DMS79 treated with DMSO at 0.1 percent for 48 hours (cell line): ENCODE results near the gene PTPRM.

Source experiments
- DNase-seq: peaks from one replicate; lab custom pipeline; 2025; lab: John Stamatoyannopoulos, UW

The PTPRM gene

GRCh38 chr18:7757175-7757574 is 190.1 kb downstream of the PTPRM start:
- no peak for DNase-seq

DNA sequence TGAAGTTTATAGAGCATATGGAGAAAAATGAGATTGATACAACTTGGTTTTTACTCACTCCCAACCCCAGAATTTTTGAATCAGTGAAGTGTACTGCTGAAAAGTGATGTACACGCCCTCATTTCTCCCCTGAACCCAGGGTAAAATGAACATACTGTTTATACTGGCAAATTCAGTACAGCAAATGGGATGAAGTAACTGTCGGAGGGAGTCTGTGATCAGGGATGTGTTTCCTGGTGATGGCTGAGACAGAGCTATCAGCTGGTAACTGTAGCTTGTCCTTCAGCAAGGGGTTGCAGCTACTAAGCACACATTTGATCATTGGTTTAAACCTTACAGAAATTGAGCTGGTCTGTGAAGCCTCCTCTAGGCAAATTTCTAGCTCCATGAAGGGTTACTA is 191.6 kb downstream of the PTPRM start:
- DNase-seq, result no peak

DNA sequence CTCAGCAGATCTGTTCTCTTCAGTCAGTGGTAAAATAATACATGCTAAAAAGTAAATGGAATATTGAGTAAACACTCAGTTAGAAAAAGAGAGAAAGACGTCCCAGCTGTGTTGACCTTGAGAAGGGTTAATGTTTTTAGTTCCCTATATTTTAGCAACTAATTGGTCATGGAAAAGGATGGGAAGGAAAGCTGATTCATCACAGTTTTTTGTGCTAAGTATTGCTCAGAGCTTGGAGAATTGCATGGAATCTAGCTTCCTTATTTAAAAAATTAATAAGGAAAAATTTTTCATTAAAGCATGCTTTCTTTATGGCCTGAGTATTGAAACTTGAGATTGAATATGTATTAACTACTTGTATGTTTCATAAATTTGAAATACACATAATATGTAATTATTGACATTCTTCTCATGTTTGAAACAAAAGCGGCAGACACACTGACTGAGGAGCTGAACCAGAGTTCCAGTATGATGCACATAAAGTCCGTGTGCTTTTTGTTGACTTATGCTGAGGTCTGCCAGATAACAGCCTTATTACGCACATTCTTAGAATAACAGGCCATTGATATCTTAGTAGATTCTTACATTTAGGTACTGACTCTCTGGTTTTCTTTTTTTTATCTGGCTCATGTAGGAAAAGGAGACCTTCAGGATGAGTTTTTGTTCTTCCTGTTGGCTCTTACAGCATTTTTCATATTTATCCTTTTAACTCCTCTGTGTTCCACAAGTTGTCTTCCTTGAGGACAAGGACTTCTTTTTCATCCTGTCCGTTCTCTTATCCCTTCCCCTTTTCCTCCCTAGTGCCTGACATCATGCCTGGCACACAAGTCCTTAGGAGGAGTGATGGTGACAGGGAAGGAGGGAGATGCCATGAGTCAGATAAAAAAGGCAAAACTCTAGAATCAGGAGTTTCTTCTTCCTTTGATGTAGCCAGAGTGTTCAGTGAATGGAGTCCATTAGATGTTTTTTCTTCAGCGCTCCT is 194.1 kb downstream of the PTPRM start:
- no peak for DNase-seq

DNA sequence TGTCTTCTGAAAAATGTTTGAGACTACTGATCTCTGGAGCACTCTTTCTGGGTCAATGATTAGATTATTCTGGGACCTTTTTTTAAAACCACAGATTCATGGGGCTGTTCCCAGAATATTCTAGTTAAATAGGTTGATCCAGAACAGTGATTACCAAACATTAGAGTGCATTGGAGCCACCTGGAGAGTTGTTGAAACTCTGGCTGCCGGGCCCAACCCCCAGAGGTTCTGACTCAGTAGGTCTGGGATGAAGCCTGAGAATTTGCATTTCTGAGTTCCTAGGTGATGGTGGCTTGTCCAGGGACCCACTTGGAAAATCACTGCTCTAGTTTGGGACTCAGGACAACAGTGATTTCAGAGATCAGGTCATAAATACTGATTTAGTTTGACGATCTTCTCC is 197.3 kb downstream of the PTPRM start:
- DNase-seq, result no peak

- no peak for DNase-seq
Observed at GRCh38 chr18:7766346-7766745, 199.2 kb downstream of the PTPRM start.

DNA sequence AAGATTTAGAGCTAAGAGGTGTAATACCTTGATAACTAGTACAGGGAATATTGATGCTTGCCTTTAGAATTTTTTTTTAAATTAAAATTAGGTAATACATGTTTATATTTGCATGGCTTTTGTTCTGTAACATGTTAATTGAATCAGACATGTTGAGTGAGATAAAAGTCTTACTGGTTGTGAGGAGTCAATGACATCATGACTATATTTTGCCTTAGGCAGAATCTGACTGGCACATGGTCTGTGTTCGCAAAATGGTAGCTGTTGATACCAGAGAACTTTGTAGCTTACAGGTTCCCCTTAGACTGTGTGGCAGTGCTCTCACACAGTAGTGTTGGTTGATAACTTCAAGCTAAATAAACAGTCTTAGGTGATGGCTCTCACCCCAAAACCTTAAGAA is 199.7 kb downstream of the PTPRM start:
- no peak for DNase-seq

DNA sequence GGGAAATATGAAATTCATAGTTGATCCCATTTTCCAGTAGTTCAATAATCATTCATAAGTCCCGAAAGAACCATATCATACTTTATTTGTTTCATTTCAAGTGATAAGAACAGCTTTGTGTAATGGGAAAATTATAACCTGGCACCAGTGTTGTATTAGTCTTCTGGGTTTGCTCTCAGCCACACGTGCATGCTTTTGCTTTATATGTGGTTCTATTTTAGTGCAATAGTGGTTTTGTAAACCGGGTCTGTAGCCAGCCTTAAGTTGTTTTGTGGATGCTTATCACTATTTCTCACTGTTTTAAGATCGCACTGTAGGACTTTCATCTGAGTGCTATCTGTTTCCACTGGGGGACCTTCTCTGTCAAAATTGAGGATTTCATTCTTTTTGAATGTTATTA is 203.8 kb downstream of the PTPRM start:
- DNase-seq, result no peak

GRCh38 chr18:7772510-7772888 is 205.4 kb downstream of the PTPRM start:
- no peak for DNase-seq

DNA sequence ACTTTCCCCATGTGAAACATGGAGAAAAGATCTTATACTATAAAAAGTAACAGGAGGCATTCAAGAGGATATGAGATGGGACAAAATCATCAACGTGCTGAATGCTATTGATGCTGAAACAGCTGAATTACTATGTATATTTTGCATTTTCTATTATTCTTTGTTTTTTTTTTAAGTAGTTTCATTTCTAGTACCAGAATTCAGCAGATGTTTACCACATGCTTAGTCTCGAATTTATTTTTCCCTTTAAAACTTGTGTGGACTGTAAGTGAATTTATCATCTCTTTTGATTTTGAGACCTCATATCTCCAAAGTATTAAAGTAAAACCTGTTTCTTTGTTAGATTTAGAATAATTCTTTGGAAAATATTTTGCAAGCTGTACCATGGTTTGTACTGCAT is 205.8 kb downstream of the PTPRM start:
- no peak for DNase-seq

GRCh38 chr18:7775128-7775527 is 208.0 kb downstream of the PTPRM start:
- no peak for DNase-seq

- no peak for DNase-seq
Observed at GRCh38 chr18:7775843-7776242, 208.7 kb downstream of the PTPRM start.

GRCh38 chr18:7778181-7778580 is 211.1 kb downstream of the PTPRM start:
- DNase-seq, result no peak

- no peak for DNase-seq
Observed at GRCh38 chr18:7779211-7779610, 212.1 kb downstream of the PTPRM start.

DNA sequence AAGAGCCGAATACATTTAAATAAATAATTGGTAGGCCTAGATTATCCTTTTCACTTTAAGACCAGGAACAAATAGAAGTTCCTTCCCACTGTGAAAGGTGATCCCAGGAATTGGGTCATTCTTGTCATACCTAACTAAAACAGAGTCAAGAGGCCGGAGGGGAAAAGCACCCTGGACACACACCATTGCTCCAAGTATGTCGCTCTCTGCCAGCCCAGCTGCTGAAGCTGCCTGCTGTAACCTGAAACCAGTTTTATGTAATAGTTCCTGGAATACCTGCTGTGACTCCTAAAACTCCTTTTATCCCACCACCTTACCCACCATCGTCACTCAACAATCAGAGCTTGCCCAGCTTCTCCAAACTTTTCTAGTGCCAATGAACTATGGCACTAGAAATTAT is 217.1 kb downstream of the PTPRM start:
- DNase-seq, result no peak

DNA sequence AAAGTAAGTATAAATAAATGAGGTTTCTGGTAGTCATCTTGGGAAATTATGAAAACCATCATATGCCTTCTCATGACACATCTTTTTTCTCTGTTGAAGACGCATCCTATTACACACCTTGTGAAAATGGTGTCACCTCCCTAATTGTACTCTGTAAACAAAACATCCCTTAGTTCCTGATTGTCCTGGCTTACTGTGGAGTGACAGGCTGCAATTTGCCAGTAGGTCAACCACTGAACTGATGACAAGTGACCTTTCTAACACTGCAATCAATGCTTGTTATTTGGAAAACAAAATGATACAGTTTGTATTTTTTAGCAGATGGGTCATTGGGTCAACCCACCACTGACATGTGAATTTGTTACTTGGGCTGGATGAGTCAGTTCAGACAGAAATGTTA is 219.5 kb downstream of the PTPRM start:
- DNase-seq, result no peak

DNA sequence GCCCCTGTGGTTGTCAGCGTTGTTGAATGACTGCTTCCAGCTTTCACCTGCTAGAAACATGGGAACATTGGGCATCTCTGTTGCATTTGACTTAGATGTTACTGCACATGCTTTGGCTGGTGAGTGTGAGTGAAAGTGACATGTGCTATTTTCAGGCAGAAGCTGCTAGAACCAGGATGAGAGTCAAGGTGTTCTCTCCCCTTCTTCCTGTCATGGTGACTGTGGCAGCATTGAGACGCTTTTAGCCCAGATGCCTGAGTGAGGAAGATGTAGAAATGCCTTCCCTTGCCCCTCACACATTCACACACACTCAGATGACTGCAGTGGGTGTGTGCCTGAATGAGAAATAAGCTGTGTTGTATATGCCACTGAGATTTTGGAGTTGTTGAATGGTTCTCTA is 220.2 kb downstream of the PTPRM start:
- DNase-seq, result no peak

DNA sequence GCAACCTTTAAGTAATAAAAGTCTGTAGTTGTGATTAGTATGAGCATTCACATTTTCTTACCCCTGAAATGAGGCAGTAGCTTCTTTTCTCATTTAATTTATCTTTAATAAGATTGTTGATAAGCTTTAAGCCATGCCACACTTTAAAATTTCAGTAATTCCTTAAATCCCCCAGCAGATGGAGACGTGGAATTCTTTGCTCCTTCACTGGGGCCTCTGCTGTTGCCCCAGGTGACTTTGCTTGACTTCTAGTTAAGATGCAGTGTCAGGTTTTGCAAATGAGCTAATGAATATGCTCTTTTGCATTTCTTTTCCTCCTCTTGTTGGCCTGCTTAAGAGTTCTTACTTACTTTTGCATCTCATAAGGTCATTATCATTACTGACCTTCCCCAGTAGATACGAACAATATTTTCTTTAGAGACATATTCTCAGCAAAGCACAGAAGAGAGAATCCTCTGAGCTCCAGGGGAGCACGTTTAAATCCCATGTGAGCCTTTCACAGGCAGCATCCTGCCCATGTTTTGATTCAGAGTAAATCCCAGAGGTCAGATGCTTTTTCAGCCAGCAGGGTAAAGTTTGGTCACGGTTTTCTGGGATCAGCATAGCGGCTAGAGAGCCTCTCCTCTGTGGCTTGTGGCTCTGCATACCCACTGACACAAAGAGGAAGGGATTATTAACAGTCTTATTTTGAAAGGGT is 222.9 kb downstream of the PTPRM start:
- DNase-seq, result no peak

DNA sequence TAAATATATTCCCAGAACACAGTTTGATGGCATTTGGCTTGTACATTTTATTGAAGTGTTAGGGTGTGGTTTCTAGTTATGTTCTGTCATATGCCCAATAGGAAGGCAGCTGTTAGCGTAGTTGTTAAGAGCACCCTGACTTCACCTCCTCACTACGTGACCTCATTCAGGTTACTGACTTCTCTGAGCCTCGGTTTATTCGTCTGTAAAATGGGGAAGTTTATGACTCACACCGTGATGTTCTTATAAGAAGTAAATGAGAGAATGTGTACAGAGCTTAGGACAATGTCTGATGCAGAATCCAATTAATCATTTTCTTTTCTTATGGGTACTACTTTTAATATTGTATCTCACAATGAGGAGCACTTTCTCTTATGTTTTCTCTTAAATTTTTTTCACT is 226.0 kb downstream of the PTPRM start:
- DNase-seq, result no peak

GRCh38 chr18:7803956-7804469 is 236.9 kb downstream of the PTPRM start:
- no peak for DNase-seq

DNA sequence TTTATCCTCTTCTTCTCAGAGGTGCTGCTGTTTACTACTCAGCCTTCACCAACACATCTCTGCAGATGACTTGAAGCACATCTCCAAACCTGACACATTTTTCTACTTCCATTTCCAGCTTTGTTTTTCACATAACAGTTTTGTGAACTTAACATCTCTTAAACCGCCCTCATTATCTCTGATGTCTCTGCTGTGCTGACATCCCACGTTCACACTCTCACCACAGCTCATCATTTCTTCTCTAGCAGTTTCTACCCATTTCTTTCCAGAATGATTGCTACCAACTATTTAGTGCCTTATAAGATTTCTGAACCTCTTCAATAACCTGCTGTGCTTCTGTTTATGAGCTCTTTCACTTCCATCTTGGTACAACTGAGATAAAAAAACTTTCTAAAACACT is 238.0 kb downstream of the PTPRM start:
- no peak for DNase-seq

DNA sequence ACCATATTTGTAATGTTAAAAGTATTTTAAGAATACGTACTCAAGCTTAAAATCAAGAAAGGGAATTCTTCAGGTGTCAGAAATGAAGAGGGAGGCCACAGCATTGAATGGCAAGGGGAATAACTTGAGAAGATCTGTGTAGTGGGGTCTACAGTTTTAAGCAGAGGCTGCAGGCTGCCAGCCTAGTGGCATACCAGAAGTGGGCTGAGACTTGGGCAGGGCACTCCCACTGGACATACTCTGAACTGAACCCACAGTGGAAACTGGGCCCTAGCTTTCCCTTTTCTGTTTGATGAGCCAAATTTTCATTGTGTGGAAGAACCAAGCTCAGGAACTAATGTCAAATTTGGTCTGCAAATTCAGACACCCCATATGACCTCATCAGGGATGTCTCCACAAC is 238.8 kb downstream of the PTPRM start:
- DNase-seq, result no peak

- DNase-seq, result no peak
Observed at GRCh38 chr18:7807936-7808453, 240.9 kb downstream of the PTPRM start.

DNA sequence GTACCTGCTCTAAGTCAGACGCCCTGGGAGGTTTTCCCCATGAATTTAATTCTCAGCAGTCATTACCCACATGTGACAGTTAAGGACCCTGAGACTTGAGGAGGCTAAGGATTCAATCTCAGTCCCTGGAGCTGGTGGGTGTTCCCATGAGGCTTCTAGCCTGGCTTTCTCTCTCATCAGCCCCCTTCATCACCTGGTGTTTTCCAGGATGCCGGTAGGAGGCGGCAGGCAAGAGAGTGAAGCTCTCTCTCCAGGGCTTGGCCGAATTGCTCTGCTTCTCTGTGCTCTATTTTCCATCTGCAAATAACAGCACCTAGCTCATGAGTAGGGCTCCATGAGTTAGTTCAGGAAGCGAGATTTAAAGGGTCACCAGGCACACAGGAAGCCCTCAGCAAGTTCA is 241.9 kb downstream of the PTPRM start:
- DNase-seq, result no peak
